WTC11 (cell line): ENCODE measurements around the gene HSFX1. TPM values are rescaled to one million over a fixed set of nuclear protein-coding genes. Genes with fewer than 3 reads are reported as not detected.
"Not testable (repeated sequence)": the region's sequence is repeated elsewhere in the genome, so short reads cannot be mapped to it uniquely, and the experiment has no call there.

ENCODE experiments used
- ATAC-seq: fragments of 200-7000 bp; cut with Tn5 transposase; 2 replicates; pipeline ENCODE4 v1.10.0; 2021; ENCODE audit warnings: mild to moderate bottlenecking, moderate library complexity
- Bru-seq: library from RNA; stranded (reverse); fragments of 400-500 nt; gene quantifications from one replicate; lab custom pipeline; 2021; lab: Mats Ljungman, UMichigan
- CTCF ChIA-PET: fragments of 300-600 bp; sonication (Branson Sonifier 250); formaldehyde crosslinking; loops from one replicate; lab custom pipeline; 2021; ENCODE audit warnings: antibody characterized with exemption; lab: Charles Lee
- POLR2A ChIA-PET: fragments of 350-600 bp; sonication (Branson Sonifier 250); formaldehyde crosslinking; loops from one replicate; lab custom pipeline; 2021; ENCODE audit warnings: antibody characterized with exemption; lab: Charles Lee
- DNase-seq: peaks from one replicate; pipeline ENCODE4 v3.0.0; 2021; ENCODE audit warnings: low spot score
- H3K27ac Mint-ChIP-seq: 2 replicates; pipeline ENCODE4 v1.8.0; 2021; ENCODE audit warnings: mixed read lengths
- H3K27me3 Mint-ChIP-seq: 2 replicates; pipeline ENCODE4 v1.8.0; 2021; ENCODE audit warnings: low read depth, mild to moderate bottlenecking, moderate library complexity, mixed read lengths
- H3K36me3 Mint-ChIP-seq: 2 replicates; pipeline ENCODE4 v1.8.0; 2021; ENCODE audit warnings: mixed read lengths
- H3K4me1 Mint-ChIP-seq: 2 replicates; pipeline ENCODE4 v1.8.0; 2022; ENCODE audit warnings: mixed read lengths
- H3K4me3 Mint-ChIP-seq: 2 replicates; pipeline ENCODE4 v1.8.0; 2021; ENCODE audit warnings: mild to moderate bottlenecking, moderate library complexity, mixed read lengths
- H3K9me3 Mint-ChIP-seq: 2 replicates; pipeline ENCODE4 v1.8.0; 2021; ENCODE audit warnings: mixed read lengths
- CDX4 ChIP-seq: fragments of 250-450 bp; sonication (Bioruptor Pico); IDR thresholded peaks from 2 replicates; pipeline ENCODE4 v1.9.0; 2021; ENCODE audit warnings: moderate library complexity, mild to moderate bottlenecking, inconsistent platforms, borderline replicate concordance
- E2F4 ChIP-seq: sonication (generic); formaldehyde crosslinking; IDR thresholded peaks from 2 replicates; pipeline ENCODE4 v1.8.1; 2022; ENCODE audit warnings: low read depth, mild to moderate bottlenecking, moderate library complexity, missing genetic modification reagents, borderline replicate concordance
- E2F5 ChIP-seq: sonication (generic); formaldehyde crosslinking; IDR thresholded peaks from 2 replicates; pipeline ENCODE4 v1.8.1; 2022; ENCODE audit warnings: mild to moderate bottlenecking, moderate library complexity, missing genetic modification reagents
- ERG ChIP-seq: fragments of 250-450 bp; sonication (Bioruptor Pico); IDR thresholded peaks from 2 replicates; pipeline ENCODE4 v1.8.0; 2021; ENCODE audit warnings: mild to moderate bottlenecking
- ESRRA ChIP-seq: sonication (generic); formaldehyde crosslinking; IDR thresholded peaks from 2 replicates; pipeline ENCODE4 v1.8.1; 2022; ENCODE audit warnings: mild to moderate bottlenecking, missing genetic modification reagents, borderline replicate concordance
- KAT7 ChIP-seq: sonication (generic); formaldehyde crosslinking; IDR thresholded peaks from 2 replicates; pipeline ENCODE4 v1.8.1; 2023; ENCODE audit warnings: missing genetic modification reagents, mild to moderate bottlenecking, borderline replicate concordance
- RELA ChIP-seq: sonication (generic); formaldehyde crosslinking; IDR thresholded peaks from 2 replicates; pipeline ENCODE4 v1.8.1; 2022; ENCODE audit warnings: missing genetic modification reagents, mild to moderate bottlenecking, borderline replicate concordance
- RORB ChIP-seq: fragments of 250-450 bp; sonication (Bioruptor Pico); IDR thresholded peaks from 2 replicates; pipeline ENCODE4 v1.9.0; 2021; ENCODE audit warnings: mild to moderate bottlenecking
- ZNF121 ChIP-seq: sonication (generic); formaldehyde crosslinking; IDR thresholded peaks from 2 replicates; pipeline ENCODE4 v1.8.0; 2023; ENCODE audit warnings: missing genetic modification reagents
- ZNF425 ChIP-seq: fragments of 250-450 bp; sonication (Bioruptor Pico); conservative IDR thresholded peaks from 2 replicates; pipeline ENCODE4 v1.9.0; 2021; ENCODE audit warnings: mild to moderate bottlenecking
- long read RNA-seq, 3 experiments: library from RNA in 1 of 3; library from capped mRNA in 1 of 3; library from polyadenylated mRNA in 1 of 3; unstranded in 2 of 3; stranded (forward) in 1 of 3; transcript quantifications; one replicate each; pipeline ENCODE4 v2.0.0, GENCODE V29; 2021
- total RNA-seq: library from RNA; stranded (reverse); gene quantifications from 3 replicates; pipeline ENCODE4 v1.2.3, GENCODE V29; 2021
- TF ChIP-seq, protein P1 (sequence below): fragments of 250-450 bp; sonication (Bioruptor Pico); IDR thresholded peaks from 2 replicates; pipeline ENCODE4 v1.9.0; 2021; ENCODE audit warnings: mild to moderate bottlenecking

The HSFX1 gene
- total RNA-seq (0.48 to 0.85 TPM (median 0.66 TPM) in 3 replicates), Bru-seq, nascent RNA (not detected)
- long read RNA-seq, experiment 1 = 0 reads
- long read RNA-seq, experiment 2 = 0 reads
- long read RNA-seq, experiment 3 = 0 reads

DNA sequence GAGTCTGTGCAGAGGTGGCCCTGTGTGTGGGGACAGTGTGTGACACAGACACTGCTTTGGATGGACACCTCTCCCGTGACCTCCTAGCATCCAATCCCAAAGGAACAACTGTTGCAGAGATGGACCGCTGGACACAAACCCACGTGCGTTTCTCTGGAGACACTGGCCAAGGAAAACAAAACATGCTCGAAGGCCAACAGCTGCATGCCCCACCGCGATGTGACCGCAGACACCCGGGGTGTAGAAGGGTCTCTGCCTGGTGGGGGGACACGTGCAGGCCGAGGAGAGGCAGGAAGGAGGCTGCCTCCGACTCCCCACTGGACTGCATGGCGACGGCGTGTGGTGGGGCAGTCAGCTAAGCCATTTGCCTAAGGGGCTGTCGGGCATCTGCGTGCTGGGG is at the start of gene HSFX1:
TSS of gene HSFX1 (plus strand) at position 301 of the 400 bp plus-strand sequence. CDS start 614 bp downstream, outside the sequence.
- POLR2A ChIA-PET, H3K36me3 Mint-ChIP-seq, CTCF ChIA-PET, H3K4me1 Mint-ChIP-seq, H3K4me3 Mint-ChIP-seq, ATAC-seq, DNase-seq, H3K9me3 Mint-ChIP-seq, H3K27ac Mint-ChIP-seq, H3K27me3 Mint-ChIP-seq: not testable (repeated sequence)

DNA sequence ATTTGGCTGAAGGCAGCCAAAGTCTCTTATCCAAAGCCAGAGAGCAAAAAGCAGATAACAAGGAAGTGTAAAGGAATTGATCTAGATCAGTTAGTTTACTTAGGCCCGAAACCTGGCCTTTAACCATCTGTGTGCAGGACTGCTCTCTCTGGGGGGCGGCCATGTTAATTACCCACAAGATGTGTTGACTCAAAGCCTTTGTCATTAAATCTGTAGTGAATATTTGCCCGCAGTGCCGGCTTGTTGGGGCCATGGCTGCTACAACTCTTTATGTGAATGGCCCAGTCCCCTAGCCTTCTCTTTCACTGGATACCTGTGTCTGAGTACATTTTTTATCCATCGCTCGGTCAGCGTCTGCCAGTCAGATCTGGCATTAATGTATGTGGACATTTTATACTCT is 46.6 kb upstream of the HSFX1 start:
- H3K36me3 Mint-ChIP-seq, H3K9me3 Mint-ChIP-seq, H3K4me1 Mint-ChIP-seq, H3K27ac Mint-ChIP-seq, H3K4me3 Mint-ChIP-seq, DNase-seq, POLR2A ChIA-PET, CTCF ChIA-PET, H3K27me3 Mint-ChIP-seq: not testable (repeated sequence)
- peak; percentile 94 for ATAC-seq

GRCh38 chrX:149742269-149742668 is 31.6 kb upstream of the HSFX1 start:
- H3K27me3 Mint-ChIP-seq, H3K27ac Mint-ChIP-seq, DNase-seq, POLR2A ChIA-PET, H3K36me3 Mint-ChIP-seq, H3K9me3 Mint-ChIP-seq, H3K4me3 Mint-ChIP-seq, H3K4me1 Mint-ChIP-seq, CTCF ChIA-PET: not testable (repeated sequence)
- ATAC-seq = peak; percentile 84

DNA sequence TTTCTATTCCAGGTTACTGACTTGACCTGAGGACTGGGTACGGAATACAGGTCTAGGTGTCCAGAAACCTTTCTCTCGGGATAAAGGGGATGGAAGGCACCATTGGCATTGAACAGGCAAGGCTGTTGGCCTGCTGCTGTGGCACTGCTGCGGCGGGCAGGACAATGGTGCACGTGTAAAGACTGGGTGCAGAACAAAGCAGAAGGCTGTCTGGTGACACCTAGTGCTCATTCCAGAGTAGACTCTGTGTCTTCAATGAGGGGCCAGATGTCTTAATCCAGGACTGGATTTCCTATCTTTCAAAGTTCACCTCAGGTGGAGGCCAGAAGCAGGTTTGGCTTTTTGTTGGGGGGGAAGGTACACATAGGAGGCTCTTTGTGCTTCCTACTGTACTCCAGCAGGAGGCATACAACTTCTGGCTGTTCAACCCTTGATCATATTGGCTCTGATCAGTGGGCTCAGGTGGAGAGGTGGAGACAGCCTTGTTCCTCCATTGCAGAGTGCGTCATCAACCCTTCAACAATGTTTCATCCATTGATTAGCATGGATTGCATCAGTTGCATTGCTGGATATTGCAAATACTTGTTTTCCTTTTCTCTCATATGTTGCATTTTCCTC is 27.4 kb upstream of the HSFX1 start:
- H3K4me1 Mint-ChIP-seq, H3K9me3 Mint-ChIP-seq, H3K36me3 Mint-ChIP-seq, DNase-seq, POLR2A ChIA-PET, H3K27ac Mint-ChIP-seq, H3K4me3 Mint-ChIP-seq, H3K27me3 Mint-ChIP-seq, CTCF ChIA-PET: not testable (repeated sequence)
- ATAC-seq = peak; percentile 83

DNA sequence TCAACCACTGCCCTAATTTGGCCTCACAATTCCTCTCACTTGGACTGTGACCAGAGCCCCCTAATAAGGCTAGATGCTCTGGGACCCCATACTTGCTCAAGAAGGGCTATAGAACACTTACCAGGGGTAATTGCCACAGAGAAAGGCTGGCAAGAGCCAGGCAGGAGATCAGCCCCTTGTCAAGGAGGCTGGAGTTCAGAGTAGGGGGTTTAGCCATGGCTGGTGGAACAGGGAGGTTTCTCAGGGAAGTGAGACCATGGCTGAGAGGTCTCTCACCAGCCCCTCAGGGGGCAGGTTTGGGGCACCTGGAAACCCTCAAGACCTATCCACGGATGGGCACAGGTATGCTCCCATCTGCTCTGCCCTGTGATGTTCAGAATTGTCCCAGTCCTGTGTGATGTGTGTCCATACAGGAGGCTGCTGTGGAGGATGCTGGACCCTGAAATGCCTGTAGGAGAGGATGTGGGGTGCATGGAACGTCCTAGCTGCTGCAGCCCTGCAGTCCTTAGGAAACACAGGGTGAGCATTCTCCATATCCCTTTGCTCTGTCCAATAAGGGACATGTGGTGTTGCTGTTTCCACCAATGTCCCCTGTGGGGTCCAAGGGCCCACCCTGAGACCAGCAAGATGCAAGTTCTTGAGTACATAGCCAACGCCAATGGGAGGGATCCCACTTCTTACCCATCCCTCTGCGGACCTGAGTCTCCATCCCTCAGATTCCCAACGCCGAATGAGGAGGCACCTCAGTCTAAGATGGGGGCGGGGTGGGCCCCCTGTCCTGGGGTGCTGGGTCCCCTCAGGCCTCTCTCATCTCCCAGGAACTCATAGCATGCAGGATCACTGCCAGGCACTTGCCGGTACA is 16.4 kb upstream of the HSFX1 start:
- Mint-ChIP-seq H3K4me3 (no peak overlapping the region), H3K36me3 (no peaks in the 10 kb centered on the region), H3K27ac (no peak overlapping the region), H3K4me1 (no peaks in the 10 kb centered on the region), H3K9me3 (no peaks in the 10 kb centered on the region), H3K27me3 (no peaks in the 10 kb centered on the region; the same call in none of the 2 replicates)
- ChIA-PET CTCF (no interaction called here), POLR2A (no interaction called here)
- ATAC-seq (no peak), DNase-seq (no peak)
- TF ChIP-seq RORB (no peak), ERG (no peak), ZNF425 (CRISPR knock-in tag) (no peak), ESRRA (CRISPR knock-in tag) (no peak), KAT7 (CRISPR knock-in tag) (no peak), CDX4 (CRISPR knock-in tag) (no peak), E2F4 (no peak), RELA (no peak), ZNF121 (CRISPR knock-in tag) (no peak), E2F5 (no peak)
- TF ChIP-seq, protein P1, sequence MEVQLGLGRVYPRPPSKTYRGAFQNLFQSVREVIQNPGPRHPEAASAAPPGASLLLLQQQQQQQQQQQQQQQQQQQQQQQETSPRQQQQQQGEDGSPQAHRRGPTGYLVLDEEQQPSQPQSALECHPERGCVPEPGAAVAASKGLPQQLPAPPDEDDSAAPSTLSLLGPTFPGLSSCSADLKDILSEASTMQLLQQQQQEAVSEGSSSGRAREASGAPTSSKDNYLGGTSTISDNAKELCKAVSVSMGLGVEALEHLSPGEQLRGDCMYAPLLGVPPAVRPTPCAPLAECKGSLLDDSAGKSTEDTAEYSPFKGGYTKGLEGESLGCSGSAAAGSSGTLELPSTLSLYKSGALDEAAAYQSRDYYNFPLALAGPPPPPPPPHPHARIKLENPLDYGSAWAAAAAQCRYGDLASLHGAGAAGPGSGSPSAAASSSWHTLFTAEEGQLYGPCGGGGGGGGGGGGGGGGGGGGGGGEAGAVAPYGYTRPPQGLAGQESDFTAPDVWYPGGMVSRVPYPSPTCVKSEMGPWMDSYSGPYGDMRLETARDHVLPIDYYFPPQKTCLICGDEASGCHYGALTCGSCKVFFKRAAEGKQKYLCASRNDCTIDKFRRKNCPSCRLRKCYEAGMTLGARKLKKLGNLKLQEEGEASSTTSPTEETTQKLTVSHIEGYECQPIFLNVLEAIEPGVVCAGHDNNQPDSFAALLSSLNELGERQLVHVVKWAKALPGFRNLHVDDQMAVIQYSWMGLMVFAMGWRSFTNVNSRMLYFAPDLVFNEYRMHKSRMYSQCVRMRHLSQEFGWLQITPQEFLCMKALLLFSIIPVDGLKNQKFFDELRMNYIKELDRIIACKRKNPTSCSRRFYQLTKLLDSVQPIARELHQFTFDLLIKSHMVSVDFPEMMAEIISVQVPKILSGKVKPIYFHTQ = no peak
